WTC11 (cell line): ENCODE data around the gene ASTN2. TPM values are rescaled to one million over a fixed set of nuclear protein-coding genes. Genes with fewer than 3 reads are reported as not detected.

Experiments used
- ATAC-seq: fragments of 200-7000 bp; cut with Tn5 transposase; 2 replicates; pipeline ENCODE4 v1.10.0; 2021; ENCODE audit warnings: mild to moderate bottlenecking, moderate library complexity
- CTCF ChIA-PET: fragments of 300-600 bp; sonication (Branson Sonifier 250); formaldehyde crosslinking; loops from one replicate; lab custom pipeline; 2021; ENCODE audit warnings: antibody characterized with exemption; lab: Charles Lee
- POLR2A ChIA-PET: fragments of 350-600 bp; sonication (Branson Sonifier 250); formaldehyde crosslinking; loops from one replicate; lab custom pipeline; 2021; ENCODE audit warnings: antibody characterized with exemption; lab: Charles Lee
- DNase-seq: peaks from one replicate; pipeline ENCODE4 v3.0.0; 2021; ENCODE audit warnings: low spot score
- H3K27ac Mint-ChIP-seq: 2 replicates; pipeline ENCODE4 v1.8.0; 2021; ENCODE audit warnings: mixed read lengths
- H3K27me3 Mint-ChIP-seq: 2 replicates; pipeline ENCODE4 v1.8.0; 2021; ENCODE audit warnings: low read depth, mild to moderate bottlenecking, moderate library complexity, mixed read lengths
- H3K36me3 Mint-ChIP-seq: 2 replicates; pipeline ENCODE4 v1.8.0; 2021; ENCODE audit warnings: mixed read lengths
- H3K4me1 Mint-ChIP-seq: 2 replicates; pipeline ENCODE4 v1.8.0; 2022; ENCODE audit warnings: mixed read lengths
- H3K4me3 Mint-ChIP-seq: 2 replicates; pipeline ENCODE4 v1.8.0; 2021; ENCODE audit warnings: mild to moderate bottlenecking, moderate library complexity, mixed read lengths
- H3K9me3 Mint-ChIP-seq: 2 replicates; pipeline ENCODE4 v1.8.0; 2021; ENCODE audit warnings: mixed read lengths
- ATF3 ChIP-seq: sonication (generic); formaldehyde crosslinking; conservative IDR thresholded peaks from 2 replicates; pipeline ENCODE4 v1.8.1; 2022; ENCODE audit warnings: mild to moderate bottlenecking, missing genetic modification reagents
- CBFB ChIP-seq: sonication (generic); formaldehyde crosslinking; IDR thresholded peaks from 2 replicates; pipeline ENCODE4 v1.8.1; 2022; ENCODE audit warnings: mild to moderate bottlenecking, low read depth, missing genetic modification reagents
- CREB1 ChIP-seq: sonication (generic); formaldehyde crosslinking; IDR thresholded peaks from 2 replicates; pipeline ENCODE4 v1.8.0; 2023; ENCODE audit warnings: mild to moderate bottlenecking, missing genetic modification reagents
- CREM ChIP-seq: sonication (generic); formaldehyde crosslinking; IDR thresholded peaks from 2 replicates; pipeline ENCODE4 v1.8.1; 2022; ENCODE audit warnings: mild to moderate bottlenecking, missing genetic modification reagents, moderate library complexity
- EMX1 ChIP-seq: fragments of 250-450 bp; sonication (Bioruptor Pico); IDR thresholded peaks from 2 replicates; pipeline ENCODE4 v1.8.0; 2021; ENCODE audit warnings: mild to moderate bottlenecking
- FOXJ3 ChIP-seq: sonication (generic); formaldehyde crosslinking; IDR thresholded peaks from 2 replicates; pipeline ENCODE4 v1.9.0; 2021; ENCODE audit warnings: missing genetic modification reagents, mild to moderate bottlenecking, borderline replicate concordance
- FOXP1 ChIP-seq: sonication (generic); formaldehyde crosslinking; IDR thresholded peaks from 2 replicates; pipeline ENCODE4 v1.8.0; 2022; ENCODE audit warnings: missing genetic modification reagents, mild to moderate bottlenecking, moderate library complexity, borderline replicate concordance
- FOXP4 ChIP-seq: sonication (generic); formaldehyde crosslinking; IDR thresholded peaks from 2 replicates; pipeline ENCODE4 v1.8.0; 2022; ENCODE audit warnings: mild to moderate bottlenecking, missing genetic modification reagents
- HMGA2 ChIP-seq: fragments of 250-450 bp; sonication (Bioruptor Pico); IDR thresholded peaks from 2 replicates; pipeline ENCODE4 v1.4.0; 2021; ENCODE audit warnings: mild to moderate bottlenecking, moderate library complexity
- KAT7 ChIP-seq: sonication (generic); formaldehyde crosslinking; IDR thresholded peaks from 2 replicates; pipeline ENCODE4 v1.8.1; 2023; ENCODE audit warnings: missing genetic modification reagents, mild to moderate bottlenecking, borderline replicate concordance
- MYBL2 ChIP-seq: sonication (generic); formaldehyde crosslinking; IDR thresholded peaks from 2 replicates; pipeline ENCODE4 v1.8.1; 2023; ENCODE audit warnings: mild to moderate bottlenecking, moderate library complexity, missing genetic modification reagents
- NFE2L1 ChIP-seq: sonication (generic); formaldehyde crosslinking; IDR thresholded peaks from 2 replicates; pipeline ENCODE4 v1.8.1; 2023; ENCODE audit warnings: missing genetic modification reagents
- OVOL2 ChIP-seq: fragments of 250-450 bp; sonication (Bioruptor Pico); IDR thresholded peaks from 2 replicates; pipeline ENCODE4 v1.9.0; 2021; ENCODE audit warnings: mild to moderate bottlenecking, borderline replicate concordance
- PRRX2 ChIP-seq: fragments of 250-450 bp; sonication (Bioruptor Pico); IDR thresholded peaks from 2 replicates; pipeline ENCODE4 v1.8.0; 2021; ENCODE audit warnings: mild to moderate bottlenecking
- SMAD4 ChIP-seq: sonication (generic); formaldehyde crosslinking; IDR thresholded peaks from 2 replicates; pipeline ENCODE4 v1.8.0; 2022; ENCODE audit warnings: mild to moderate bottlenecking, missing genetic modification reagents
- SOX15 ChIP-seq: fragments of 250-450 bp; sonication (Bioruptor Pico); IDR thresholded peaks from 2 replicates; pipeline ENCODE4 v1.9.0; 2021; ENCODE audit warnings: mild to moderate bottlenecking
- TCF7 ChIP-seq: sonication (generic); formaldehyde crosslinking; IDR thresholded peaks from 2 replicates; pipeline ENCODE4 v1.8.0; 2022; ENCODE audit warnings: mild to moderate bottlenecking, low read depth, missing genetic modification reagents, moderate library complexity
- ZNF121 ChIP-seq: sonication (generic); formaldehyde crosslinking; IDR thresholded peaks from 2 replicates; pipeline ENCODE4 v1.8.0; 2023; ENCODE audit warnings: missing genetic modification reagents
- ZNF219 ChIP-seq: sonication (generic); formaldehyde crosslinking; IDR thresholded peaks from 2 replicates; pipeline ENCODE4 v1.8.0; 2023; ENCODE audit warnings: missing genetic modification reagents, mild to moderate bottlenecking, borderline replicate concordance
- ZNF281 ChIP-seq: sonication (generic); formaldehyde crosslinking; IDR thresholded peaks from 2 replicates; pipeline ENCODE4 v1.8.0; 2023; ENCODE audit warnings: mild to moderate bottlenecking, missing genetic modification reagents
- ZNF317 ChIP-seq: sonication (generic); formaldehyde crosslinking; IDR thresholded peaks from 2 replicates; pipeline ENCODE4 v1.8.1; 2023; ENCODE audit warnings: low read depth, mild to moderate bottlenecking, moderate library complexity, missing genetic modification reagents, borderline replicate concordance
- ZNF423 ChIP-seq: fragments of 250-450 bp; sonication (Bioruptor Pico); IDR thresholded peaks from 2 replicates; pipeline ENCODE4 v2.1.2; 2022; ENCODE audit warnings: mild to moderate bottlenecking, moderate library complexity
- ZNF425 ChIP-seq: fragments of 250-450 bp; sonication (Bioruptor Pico); conservative IDR thresholded peaks from 2 replicates; pipeline ENCODE4 v1.9.0; 2021; ENCODE audit warnings: mild to moderate bottlenecking
- ZNF671 ChIP-seq: fragments of 250-450 bp; sonication (Bioruptor Pico); IDR thresholded peaks from 2 replicates; pipeline ENCODE4 v1.8.0; 2021; ENCODE audit warnings: mild to moderate bottlenecking
- ZSCAN18 ChIP-seq: fragments of 250-450 bp; sonication (Bioruptor Pico); IDR thresholded peaks from 2 replicates; pipeline ENCODE4 v2.1.2; 2022; ENCODE audit warnings: mild to moderate bottlenecking, moderate library complexity
- total RNA-seq: library from RNA; stranded (reverse); gene quantifications from 3 replicates; pipeline ENCODE4 v1.2.3, GENCODE V29; 2021

ASTN2 gene
- total RNA-seq, 1 experiment from 2014 or later = 16.2 TPM

GRCh38 chr9:116939614-116940013 lies 475.2 kb downstream of the ASTN2 start:
- Mint-ChIP-seq H3K27ac (no peak overlapping the region), H3K36me3 (no peaks in the 10 kb centered on the region), H3K27me3 (no peaks in the 10 kb centered on the region), H3K4me3 (no peak overlapping the region), H3K4me1 (0 out of 2 replicates have a peak, but pooled peaks cover under 1% of the 10 kb centered on the region), H3K9me3 (peaks cover 4% of the 10 kb centered on the region)
- no peak for TF ChIP-seq ZNF219 (CRISPR knock-in tag)
- TF ChIP-seq ZNF281 (CRISPR knock-in tag) = no peak
- no peak for TF ChIP-seq ZNF425 (CRISPR knock-in tag)
- TF ChIP-seq FOXJ3 (CRISPR knock-in tag) = no peak
- no peak for TF ChIP-seq FOXP4
- TF ChIP-seq ZSCAN18 = no peak
- TF ChIP-seq ATF3 = no peak
- TF ChIP-seq ZNF671 (CRISPR knock-in tag) = no peak
- no peak for TF ChIP-seq PRRX2 (CRISPR knock-in tag)
- TF ChIP-seq SMAD4 (CRISPR knock-in tag) = no peak
- no peak for TF ChIP-seq KAT7
- no peak for DNase-seq
- no peak for ATAC-seq
- POLR2A ChIA-PET = no interaction called here
- CTCF ChIA-PET = no interaction called here

GRCh38 chr9:116939161-116939560 lies 475.7 kb downstream of the ASTN2 start:
- no peak for TF ChIP-seq SOX15 (CRISPR knock-in tag)
- TF ChIP-seq HMGA2 (CRISPR knock-in tag) = peak; percentile 95
- no peak for TF ChIP-seq CBFB (CRISPR knock-in tag)
- TF ChIP-seq ZNF423 (CRISPR knock-in tag) = no peak
- TF ChIP-seq, all 79 proteins: peak for 1
- H3K27me3 Mint-ChIP-seq = no peaks in the 10 kb centered on the region
- ChIA-PET CTCF (no interaction called here), POLR2A (no interaction called here)
- H3K27ac Mint-ChIP-seq = no peak overlapping the region
- H3K36me3 Mint-ChIP-seq = no peaks in the 10 kb centered on the region
- no peak overlapping the region for H3K4me3 Mint-ChIP-seq
- H3K4me1 Mint-ChIP-seq = peaks cover 3% of the 10 kb centered on the region
- ATAC-seq (no peak), DNase-seq (no peak)
- H3K9me3 Mint-ChIP-seq = peaks cover 4% of the 10 kb centered on the region

GRCh38 chr9:116937361-116937760 lies 477.5 kb downstream of the ASTN2 start:
- peaks cover 4% of the 10 kb centered on the region for H3K9me3 Mint-ChIP-seq
- H3K27me3 Mint-ChIP-seq = no peaks in the 10 kb centered on the region
- ATAC-seq = no peak
- no peak for DNase-seq
- no peaks in the 10 kb centered on the region for H3K36me3 Mint-ChIP-seq
- ChIA-PET CTCF (no interaction called here), POLR2A (no interaction called here)
- no peak overlapping the region for H3K4me3 Mint-ChIP-seq
- no peak overlapping the region for H3K27ac Mint-ChIP-seq
- peaks cover 14% of the 10 kb centered on the region for H3K4me1 Mint-ChIP-seq
- TF ChIP-seq FOXP1 (CRISPR knock-in tag) (no peak), CBFB (CRISPR knock-in tag) (no peak), CREB1 (CRISPR knock-in tag) (no peak), NFE2L1 (no peak), ZNF121 (CRISPR knock-in tag) (no peak), PRRX2 (CRISPR knock-in tag) (no peak), ZNF317 (CRISPR knock-in tag) (no peak), KAT7 (no peak), MYBL2 (CRISPR knock-in tag) (no peak), TCF7 (CRISPR knock-in tag) (no peak), ZSCAN18 (no peak), CREM (CRISPR knock-in tag) (no peak), EMX1 (CRISPR knock-in tag) (no peak), ZNF423 (CRISPR knock-in tag) (no peak), OVOL2 (CRISPR knock-in tag) (no peak)
